ENCODE measurements around the gene HACD4. TPM values are rescaled to one million over a fixed set of nuclear protein-coding genes. Genes with fewer than 3 reads are reported as not detected.

The HACD4 gene
- total RNA-seq = 0.89 TPM
- long read RNA-seq, full-length matches to known transcripts = 1 of 1 reads
- long read RNA-seq, partial matches to known transcripts = 0 of 1 reads
- long read RNA-seq, other reads (novel, unspliced or antisense) = 0 of 1 reads

- intact Hi-C loops (cut with micrococcal nuclease) = no loop called here
- DNase-seq (peak; percentile 72), ATAC-seq (peak; percentile 97)
Observed at GRCh38 chr9:21031091-21031807, at the start of gene HACD4. TSS of gene HACD4 (minus strand) at chr9:21031640. CDS start at chr9:21031590, 50 bp downstream.

- intact Hi-C loops (cut with micrococcal nuclease) = no loop called here
- ATAC-seq (no peak), DNase-seq (no peak)
Observed at GRCh38 chr9:21080793-21081192, 49.4 kb upstream of the HACD4 start.

GRCh38 chr9:21078702-21079101, 47.3 kb upstream of the HACD4 start:
- ATAC-seq = no peak
- DNase-seq = no peak

GRCh38 chr9:21077781-21078180, 46.3 kb upstream of the HACD4 start, which contains the start of gene IFNB1:
TSS of gene IFNB1 (minus strand) at chr9:21077942. CDS start at chr9:21077869, 73 bp downstream.
- no peak for DNase-seq
- intact Hi-C loops (cut with micrococcal nuclease) = loop anchor here (2.0 kb wide), 1 partner anchor 49 kb away; no protein-coding TSS in a partner anchor
- ATAC-seq = no peak

More at GRCh38 chr9:21078702-21079101, 47.3 kb upstream of the HACD4 start:
- intact Hi-C loops (cut with micrococcal nuclease) = loop anchor here (2.0 kb wide), 1 partner anchor 48 kb away; no protein-coding TSS in a partner anchor

GRCh38 chr9:21075484-21075883, 44.0 kb upstream of the HACD4 start:
- intact Hi-C loops (cut with micrococcal nuclease) = no loop called here
- DNase-seq = no peak
- ATAC-seq = no peak

GRCh38 chr9:21070906-21071305, 39.5 kb upstream of the HACD4 start:
- ATAC-seq = no peak
- intact Hi-C loops (cut with micrococcal nuclease) = no loop called here
- no peak for DNase-seq

GRCh38 chr9:21070171-21070571, 38.7 kb upstream of the HACD4 start:
- peak; percentile 29 for DNase-seq
- peak; percentile 96 for ATAC-seq
- intact Hi-C loops (cut with micrococcal nuclease) = no loop called here

- ATAC-seq = no peak
- intact Hi-C loops (cut with micrococcal nuclease) = no loop called here
- no peak for DNase-seq
Observed at GRCh38 chr9:21060919-21061561, 29.6 kb upstream of the HACD4 start.

GRCh38 chr9:21056931-21057330, 25.5 kb upstream of the HACD4 start:
- intact Hi-C loops (cut with micrococcal nuclease) = no loop called here
- ATAC-seq (no peak), DNase-seq (no peak)

GRCh38 chr9:21053851-21054250, 22.4 kb upstream of the HACD4 start:
- intact Hi-C loops (cut with micrococcal nuclease) = no loop called here
- no peak for DNase-seq
- ATAC-seq = no peak

GRCh38 chr9:21047281-21047691, 15.8 kb upstream of the HACD4 start:
- intact Hi-C loops (cut with micrococcal nuclease) = no loop called here
- DNase-seq (no peak), ATAC-seq (no peak)

- ATAC-seq = no peak
- intact Hi-C loops (cut with micrococcal nuclease) = no loop called here
- no peak for DNase-seq
Observed at GRCh38 chr9:21043841-21044240, 12.4 kb upstream of the HACD4 start.

GRCh38 chr9:21042466-21042865, 11.0 kb upstream of the HACD4 start:
- DNase-seq (no peak), ATAC-seq (no peak)
- intact Hi-C loops (cut with micrococcal nuclease) = no loop called here

- intact Hi-C loops (cut with micrococcal nuclease) = no loop called here
- no peak for ATAC-seq
- DNase-seq = no peak
Observed at GRCh38 chr9:21039302-21039701, 7.9 kb upstream of the HACD4 start.

- ATAC-seq (no peak), DNase-seq (no peak)
- intact Hi-C loops (cut with micrococcal nuclease) = no loop called here
Observed at GRCh38 chr9:21037278-21037677, 5.8 kb upstream of the HACD4 start.

GRCh38 chr9:21031808-21032183, 356 bp upstream of the HACD4 start:
- intact Hi-C loops (cut with micrococcal nuclease) = no loop called here
- ATAC-seq (no peak), DNase-seq (peak; percentile 23)

- intact Hi-C loops (cut with micrococcal nuclease) = no loop called here
- no peak for DNase-seq
Observed at GRCh38 chr9:21030389-21031035, 928 bp downstream of the HACD4 start.

GRCh38 chr9:21029661-21030060, 1.8 kb downstream of the HACD4 start:
- DNase-seq = no peak
- no peak for ATAC-seq
- intact Hi-C loops (cut with micrococcal nuclease) = no loop called here

More at GRCh38 chr9:21030389-21031035, 928 bp downstream of the HACD4 start:
- peak; percentile 54 for ATAC-seq

- DNase-seq (no peak), ATAC-seq (no peak)
- intact Hi-C loops (cut with micrococcal nuclease) = no loop called here
Observed at GRCh38 chr9:21028466-21028865, 3.0 kb downstream of the HACD4 start.

- no peak for DNase-seq
- ATAC-seq = no peak
- intact Hi-C loops (cut with micrococcal nuclease) = no loop called here
Observed at GRCh38 chr9:21027295-21027694, 4.1 kb downstream of the HACD4 start.

Measured in left ventricle myocardium superior (tissue), 1 donor.